GM23338 (cell line): ENCODE measurements around the gene GRWD1.

Experiments
- CREB1 ChIP-seq: fragments of 250-450 bp; sonication (Bioruptor Pico); IDR thresholded peaks from 2 replicates; pipeline ENCODE4 v1.5.0; 2020; ENCODE audit warnings: low read depth, mild to moderate bottlenecking, moderate library complexity
- CTCF ChIP-seq, 2 experiments: fragments of 200-600 bp in 1 of 2; sonication (generic) in 1 of 2; conservative IDR thresholded peaks; 2 replicates each; pipeline versions ENCODE4 v1.5.1 to v1.6.1; 2016 to 2017; ENCODE audit warnings: antibody characterized with exemption in 2 of 2, low read depth in 2 of 2, mild to moderate bottlenecking in 2 of 2, moderate library complexity in 1 of 2
- ETS1 ChIP-seq: IDR thresholded peaks from 2 replicates; pipeline ENCODE4 v1.6.1; 2016; ENCODE audit warnings: antibody characterized with exemption
- EZH2 ChIP-seq: fragments of 200-600 bp; sonication (generic); IDR thresholded peaks from one replicate; pipeline ENCODE4 v1.8.0; 2017; ENCODE audit warnings: antibody characterized with exemption, mild to moderate bottlenecking, low read depth; ENCODE audit not compliant: unreplicated experiment
- EZH2phosphoT487 ChIP-seq: fragments of 200-600 bp; sonication (generic); IDR thresholded peaks from one replicate; pipeline ENCODE4 v1.8.1; 2018; ENCODE audit warnings: antibody characterized with exemption; ENCODE audit not compliant: unreplicated experiment
- JUNB ChIP-seq: IDR thresholded peaks from one replicate; pipeline ENCODE4 v1.6.1; 2016; ENCODE audit warnings: antibody characterized with exemption; ENCODE audit not compliant: unreplicated experiment
- NANOG ChIP-seq: IDR thresholded peaks from 2 replicates; pipeline ENCODE4 v1.6.1; 2016; ENCODE audit warnings: antibody characterized with exemption, borderline replicate concordance
- POLR2AphosphoS5 ChIP-seq: IDR thresholded peaks from 2 replicates; pipeline ENCODE4 v1.6.1; 2016; ENCODE audit warnings: antibody characterized with exemption, low read depth
- STAT1 ChIP-seq: IDR thresholded peaks from one replicate; pipeline ENCODE4 v1.6.1; 2016; ENCODE audit warnings: antibody characterized with exemption; ENCODE audit not compliant: unreplicated experiment
- ZNF114 ChIP-seq: fragments of 250-450 bp; sonication (Bioruptor Pico); IDR thresholded peaks from 2 replicates; pipeline ENCODE4 v1.5.0; 2020; ENCODE audit warnings: mild to moderate bottlenecking, moderate library complexity
- ZNF331 ChIP-seq: fragments of 250-450 bp; sonication (Bioruptor Pico); IDR thresholded peaks from 2 replicates; pipeline ENCODE4 v1.5.0; 2020; ENCODE audit warnings: low read depth, mild to moderate bottlenecking, moderate library complexity
- ZNF462 ChIP-seq: fragments of 250-450 bp; sonication (Bioruptor Pico); IDR thresholded peaks from 2 replicates; pipeline ENCODE4 v1.5.0; 2020; ENCODE audit warnings: mild to moderate bottlenecking, moderate library complexity
- TF ChIP-seq, protein P1 (sequence below): IDR thresholded peaks from one replicate; pipeline ENCODE4 v1.6.1; 2018; ENCODE audit warnings: antibody characterized with exemption; ENCODE audit not compliant: unreplicated experiment

DNA sequence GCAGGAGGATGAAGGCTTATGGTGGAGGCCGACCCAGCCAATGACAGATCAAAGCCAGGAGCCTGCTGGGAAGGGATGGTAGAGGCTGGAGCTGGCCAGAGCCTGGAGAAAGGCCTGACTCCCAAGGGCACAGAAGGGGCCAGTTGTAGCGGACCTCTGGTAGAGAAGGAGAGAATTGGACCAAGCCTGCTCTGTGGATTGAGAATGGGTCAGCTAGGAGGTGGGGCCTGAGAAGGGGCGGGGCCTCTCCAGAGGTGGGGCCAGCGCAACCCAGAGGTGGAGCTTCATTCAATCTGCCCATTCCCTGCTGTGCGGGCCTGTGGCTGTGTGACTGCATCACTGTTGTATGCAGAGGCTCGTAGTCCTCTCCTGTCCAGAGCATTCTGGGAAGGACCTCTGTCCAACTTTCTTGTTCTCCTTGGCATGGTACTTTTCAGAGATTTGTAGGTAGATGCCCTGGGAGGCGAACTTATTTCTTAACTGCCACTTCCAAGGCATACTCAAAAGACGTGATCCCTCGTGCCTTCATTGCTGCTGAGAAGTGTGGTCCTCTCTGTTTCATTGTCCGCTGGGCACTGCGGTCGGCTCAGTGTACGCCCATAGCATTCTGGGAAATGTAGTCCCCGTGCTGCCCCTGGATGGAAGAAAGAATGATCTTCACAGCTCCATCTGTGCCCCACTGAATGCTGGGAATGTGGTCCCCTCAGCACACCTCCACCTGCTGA is 45.6 kb upstream of the GRWD1 start:
- TF ChIP-seq CTCF (conservative IDR thresholded peaks at IDR 0.05; ENCODE audit: low read depth in 2 of 2) (no peak), EZH2 (no peak), EZH2phosphoT487 (no peak), CREB1 (CRISPR knock-in tag) (no peak), POLR2AphosphoS5 (peak; percentile 81), JUNB (no peak), ZNF114 (CRISPR knock-in tag) (no peak), STAT1 (no peak), ZNF331 (CRISPR knock-in tag) (no peak), NANOG (no peak), ETS1 (no peak; the same call in 1 of the 2 replicates), ZNF462 (peak; percentile 93)
- TF ChIP-seq, protein P1, sequence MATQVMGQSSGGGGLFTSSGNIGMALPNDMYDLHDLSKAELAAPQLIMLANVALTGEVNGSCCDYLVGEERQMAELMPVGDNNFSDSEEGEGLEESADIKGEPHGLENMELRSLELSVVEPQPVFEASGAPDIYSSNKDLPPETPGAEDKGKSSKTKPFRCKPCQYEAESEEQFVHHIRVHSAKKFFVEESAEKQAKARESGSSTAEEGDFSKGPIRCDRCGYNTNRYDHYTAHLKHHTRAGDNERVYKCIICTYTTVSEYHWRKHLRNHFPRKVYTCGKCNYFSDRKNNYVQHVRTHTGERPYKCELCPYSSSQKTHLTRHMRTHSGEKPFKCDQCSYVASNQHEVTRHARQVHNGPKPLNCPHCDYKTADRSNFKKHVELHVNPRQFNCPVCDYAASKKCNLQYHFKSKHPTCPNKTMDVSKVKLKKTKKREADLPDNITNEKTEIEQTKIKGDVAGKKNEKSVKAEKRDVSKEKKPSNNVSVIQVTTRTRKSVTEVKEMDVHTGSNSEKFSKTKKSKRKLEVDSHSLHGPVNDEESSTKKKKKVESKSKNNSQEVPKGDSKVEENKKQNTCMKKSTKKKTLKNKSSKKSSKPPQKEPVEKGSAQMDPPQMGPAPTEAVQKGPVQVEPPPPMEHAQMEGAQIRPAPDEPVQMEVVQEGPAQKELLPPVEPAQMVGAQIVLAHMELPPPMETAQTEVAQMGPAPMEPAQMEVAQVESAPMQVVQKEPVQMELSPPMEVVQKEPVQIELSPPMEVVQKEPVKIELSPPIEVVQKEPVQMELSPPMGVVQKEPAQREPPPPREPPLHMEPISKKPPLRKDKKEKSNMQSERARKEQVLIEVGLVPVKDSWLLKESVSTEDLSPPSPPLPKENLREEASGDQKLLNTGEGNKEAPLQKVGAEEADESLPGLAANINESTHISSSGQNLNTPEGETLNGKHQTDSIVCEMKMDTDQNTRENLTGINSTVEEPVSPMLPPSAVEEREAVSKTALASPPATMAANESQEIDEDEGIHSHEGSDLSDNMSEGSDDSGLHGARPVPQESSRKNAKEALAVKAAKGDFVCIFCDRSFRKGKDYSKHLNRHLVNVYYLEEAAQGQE: no peak
